CD4-positive, alpha-beta T cell treated with Interleukin-21 for 1 hour (primary cell): ENCODE data around the gene HOXD9.

Experiments used
- DNase-seq: peaks from one replicate; pipeline ENCODE4 v3.0.0-alpha.2; 2020

HOXD9 gene

DNA sequence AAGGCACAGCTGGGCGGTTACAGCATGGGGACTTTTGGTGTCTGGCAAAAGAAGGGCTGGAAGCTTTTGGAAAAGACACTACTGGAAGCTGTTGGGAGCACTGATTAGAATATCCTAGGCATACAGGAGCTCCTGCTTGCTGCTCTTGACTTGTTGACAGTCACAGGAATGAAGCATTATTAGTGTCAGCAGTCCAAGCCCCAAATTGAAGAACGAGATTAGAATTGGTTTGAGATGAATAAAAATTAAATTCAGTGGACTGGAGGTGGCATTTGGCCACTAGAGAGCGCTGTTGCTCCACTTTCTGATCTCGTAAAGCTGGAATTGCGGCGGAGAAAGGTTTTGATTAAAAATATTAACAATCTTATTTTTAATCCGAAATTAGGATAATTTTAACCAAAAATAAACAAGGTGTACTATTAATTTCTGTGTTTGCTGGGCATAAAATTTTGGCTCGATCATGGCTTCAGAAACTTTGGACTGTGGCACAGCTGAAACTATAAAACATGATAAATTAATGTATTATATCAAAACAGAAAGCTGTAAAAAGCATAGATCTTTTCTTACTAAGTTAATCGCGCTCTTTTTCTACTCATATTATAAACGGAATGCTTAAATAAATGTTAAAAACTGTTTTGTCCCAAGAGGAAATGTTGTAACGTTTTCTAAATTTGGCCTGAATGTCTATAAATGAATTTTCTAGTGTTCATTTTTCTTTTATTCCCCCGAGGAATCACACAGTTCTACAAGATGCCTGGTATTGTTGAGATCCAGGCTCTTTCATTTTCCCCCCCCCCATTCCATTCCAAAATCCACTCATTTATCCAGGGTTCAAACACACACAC is 4.6 kb downstream of the HOXD9 start:
- DNase-seq, result peak; percentile 65

DNA sequence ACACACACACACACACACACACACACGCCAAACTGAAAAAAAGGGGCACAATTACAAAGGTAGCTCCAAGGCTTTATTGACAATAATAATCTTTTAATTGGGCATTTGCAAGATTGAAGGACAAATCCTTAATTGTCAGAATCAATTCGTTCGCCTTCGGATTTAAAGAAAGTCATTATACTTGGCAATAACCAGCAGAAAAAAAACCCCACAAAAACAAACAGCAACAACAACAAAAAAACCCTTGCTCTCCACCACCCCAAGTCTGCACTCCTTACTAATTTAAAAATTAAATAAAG is 5.2 kb downstream of the HOXD9 start:
- DNase-seq, result no peak

- DNase-seq, result no peak
These were observed 5.9 kb downstream of the HOXD9 start for GRCh38 chr2:176128172-176128981.

DNA sequence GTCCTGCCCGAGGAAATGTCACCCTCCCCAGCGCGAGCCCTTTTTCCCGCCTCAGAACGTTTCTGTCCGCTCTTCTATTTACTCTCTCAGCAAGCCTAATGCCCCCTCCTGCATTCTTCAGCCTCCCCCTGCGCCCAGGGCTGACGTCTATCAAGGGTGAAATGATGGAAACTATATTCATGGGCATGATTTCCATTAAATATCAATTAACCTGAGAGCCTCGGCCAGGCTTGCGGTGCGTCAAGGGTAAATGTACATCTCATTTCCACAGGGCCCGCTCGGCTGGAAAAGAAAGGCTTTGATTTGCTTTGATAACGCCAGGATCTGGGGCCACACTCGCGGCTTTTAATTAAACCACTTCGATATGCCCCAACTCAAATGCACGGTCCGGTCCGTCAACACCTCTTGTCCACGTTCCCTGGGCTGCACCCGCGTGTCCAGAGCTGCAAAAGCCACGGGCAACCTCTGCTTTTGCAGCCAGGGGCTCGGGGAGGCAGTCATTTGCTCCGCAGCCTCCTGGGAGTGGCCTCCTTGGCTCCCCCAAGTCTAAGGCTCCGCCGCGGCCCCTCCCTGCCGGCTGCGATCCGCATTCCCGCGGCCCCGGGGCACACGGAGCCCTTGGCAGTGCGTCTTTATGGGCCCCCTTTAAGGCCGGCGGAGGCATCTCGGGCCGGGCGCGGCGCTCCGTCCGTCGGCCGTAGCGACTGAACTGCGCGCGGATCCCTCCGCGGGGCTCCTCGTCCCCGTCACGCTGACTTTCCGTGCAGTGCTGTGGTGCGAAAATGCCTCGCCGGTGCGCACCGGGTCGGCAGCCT is 6.7 kb downstream of the HOXD9 start, which contains the start of gene HOXD8:
HOXD8 (plus strand) TSS at position 724 of the 815 bp plus-strand sequence. CDS start 662 bp downstream, outside the sequence.
- DNase-seq, result no peak

DNA sequence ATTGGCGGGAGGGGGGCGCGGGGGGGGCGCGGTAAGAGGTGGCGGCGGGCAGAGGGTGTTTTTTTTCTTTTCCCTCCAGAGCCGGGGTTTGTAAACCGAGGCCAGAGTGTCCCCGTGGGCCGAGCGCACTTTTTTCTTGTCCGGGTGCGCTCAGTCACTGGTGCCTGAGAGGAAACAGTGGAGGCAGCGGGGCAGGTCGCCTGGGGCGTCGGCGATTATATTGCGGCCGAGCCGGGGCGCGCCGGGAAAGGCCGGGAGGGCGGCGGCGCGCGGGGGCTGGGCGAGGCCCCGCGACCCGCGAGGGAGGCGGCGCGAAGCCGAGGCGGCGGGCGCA is 7.3 kb downstream of the HOXD9 start:
- no peak for DNase-seq

GRCh38 chr2:176130147-176130956 is 7.8 kb downstream of the HOXD9 start:
- DNase-seq, result no peak

GRCh38 chr2:176130957-176131847 is 8.7 kb downstream of the HOXD9 start:
- no peak for DNase-seq

- no peak for DNase-seq
These were observed 9.3 kb downstream of the HOXD9 start for GRCh38 chr2:176131848-176132158.

GRCh38 chr2:176132205-176133171 is 10.0 kb downstream of the HOXD9 start:
- DNase-seq, result no peak

- DNase-seq, result no peak
These were observed 10.9 kb downstream of the HOXD9 start for GRCh38 chr2:176133389-176133788.

- no peak for DNase-seq
These were observed 11.5 kb downstream of the HOXD9 start for GRCh38 chr2:176134035-176134434.

DNA sequence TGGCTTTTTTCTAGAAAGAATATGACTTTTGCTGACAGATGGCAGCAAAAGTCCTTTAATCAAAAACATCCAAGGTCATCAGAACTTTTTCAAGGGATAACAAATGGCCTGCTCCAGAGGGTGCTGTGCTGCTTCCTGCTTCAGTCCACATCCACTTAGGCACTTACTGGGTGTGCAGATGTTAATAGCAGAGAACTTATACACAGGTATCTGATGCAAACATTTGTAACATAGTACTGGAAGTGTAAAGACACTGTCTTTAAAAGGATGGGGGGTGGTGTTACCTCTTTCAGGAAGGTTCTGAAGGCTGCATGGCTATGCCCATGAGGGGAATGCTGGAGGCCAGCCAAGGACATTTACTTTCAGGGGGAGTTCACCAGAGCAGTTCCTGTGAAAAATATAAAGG is 12.5 kb downstream of the HOXD9 start:
- DNase-seq, result no peak

DNA sequence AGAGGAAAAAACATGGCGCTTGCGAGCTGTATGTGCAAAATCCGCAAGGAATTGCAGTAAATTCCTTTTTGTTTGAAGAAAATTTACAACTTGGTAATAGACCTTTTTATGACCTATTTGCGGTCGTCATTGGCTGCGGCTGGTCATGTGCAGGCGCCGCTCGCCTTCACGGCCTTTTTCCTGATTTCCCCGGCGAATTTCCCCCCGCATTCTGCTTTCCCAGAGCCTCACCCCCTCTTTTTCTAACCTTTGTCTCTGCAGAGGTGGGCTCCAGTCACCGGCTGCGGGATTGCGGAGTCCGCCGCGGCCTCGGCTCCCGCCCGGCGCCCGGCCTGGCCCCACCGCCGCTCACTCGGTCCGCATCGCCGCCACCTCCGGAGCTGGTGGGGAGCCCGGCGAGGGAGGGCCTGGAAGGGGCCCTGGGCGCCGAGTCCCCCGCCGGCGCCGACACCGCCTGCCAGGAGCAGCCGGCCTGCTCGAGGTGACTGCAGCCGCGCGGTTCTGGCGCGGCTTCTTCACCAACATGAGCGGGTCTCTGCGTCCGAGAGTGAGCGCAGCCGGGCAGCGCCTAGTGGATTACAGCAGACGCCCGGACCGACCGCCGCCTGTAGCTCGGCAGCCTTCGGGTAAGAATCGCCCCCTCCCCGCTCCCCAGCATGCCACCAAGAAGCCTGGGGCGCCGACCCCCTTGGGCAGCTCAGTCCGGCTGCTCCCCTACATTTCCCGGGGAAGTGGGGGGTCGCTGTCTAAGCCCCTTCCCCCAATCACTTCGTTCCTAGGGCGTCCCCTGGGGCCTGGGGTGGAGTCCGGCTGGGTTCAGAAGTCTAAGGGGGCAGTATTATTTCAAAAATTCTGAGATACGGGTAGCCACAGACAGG is 14.1 kb downstream of the HOXD9 start:
- DNase-seq, result no peak

- DNase-seq, result no peak
These were observed 14.7 kb downstream of the HOXD9 start for GRCh38 chr2:176137252-176137580.

DNA sequence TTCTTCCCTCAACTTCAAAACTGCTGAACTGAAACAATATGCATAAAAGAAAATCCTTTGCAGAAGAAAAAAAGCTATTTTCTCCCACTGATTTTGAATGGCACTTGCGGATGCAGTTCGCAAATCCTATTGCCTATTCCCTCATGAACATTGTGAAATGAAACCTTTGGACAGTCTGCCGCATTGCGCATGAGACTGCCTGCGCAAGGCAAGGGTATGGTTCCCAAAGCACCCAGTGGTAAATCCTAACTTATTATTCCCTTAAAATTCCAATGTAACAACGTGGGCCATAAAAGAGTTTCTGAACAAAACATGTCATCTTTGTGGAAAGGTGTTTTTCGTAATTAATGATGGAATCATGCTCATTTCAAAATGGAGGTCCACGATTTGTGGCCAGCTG is 15.4 kb downstream of the HOXD9 start:
- DNase-seq, result no peak

DNA sequence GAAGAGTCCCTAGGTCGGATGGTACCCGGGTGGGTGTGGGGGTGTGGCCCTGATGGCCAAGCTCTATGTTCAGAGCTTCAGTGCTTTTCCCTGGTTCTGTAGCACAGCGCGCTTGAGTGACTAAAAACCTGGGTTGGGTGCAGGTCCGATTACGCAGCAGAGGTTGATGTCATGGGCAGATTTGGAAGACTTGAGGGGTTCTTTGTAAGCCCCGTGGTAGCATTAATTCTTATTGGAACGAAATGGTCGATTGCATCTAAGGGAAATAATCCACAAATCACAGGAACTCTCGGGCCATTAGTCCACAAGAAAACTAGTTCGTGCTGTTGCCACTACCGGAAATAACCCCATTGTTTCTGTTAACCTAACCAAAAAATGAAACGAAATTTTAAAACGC is 16.0 kb downstream of the HOXD9 start:
- DNase-seq, result no peak

DNA sequence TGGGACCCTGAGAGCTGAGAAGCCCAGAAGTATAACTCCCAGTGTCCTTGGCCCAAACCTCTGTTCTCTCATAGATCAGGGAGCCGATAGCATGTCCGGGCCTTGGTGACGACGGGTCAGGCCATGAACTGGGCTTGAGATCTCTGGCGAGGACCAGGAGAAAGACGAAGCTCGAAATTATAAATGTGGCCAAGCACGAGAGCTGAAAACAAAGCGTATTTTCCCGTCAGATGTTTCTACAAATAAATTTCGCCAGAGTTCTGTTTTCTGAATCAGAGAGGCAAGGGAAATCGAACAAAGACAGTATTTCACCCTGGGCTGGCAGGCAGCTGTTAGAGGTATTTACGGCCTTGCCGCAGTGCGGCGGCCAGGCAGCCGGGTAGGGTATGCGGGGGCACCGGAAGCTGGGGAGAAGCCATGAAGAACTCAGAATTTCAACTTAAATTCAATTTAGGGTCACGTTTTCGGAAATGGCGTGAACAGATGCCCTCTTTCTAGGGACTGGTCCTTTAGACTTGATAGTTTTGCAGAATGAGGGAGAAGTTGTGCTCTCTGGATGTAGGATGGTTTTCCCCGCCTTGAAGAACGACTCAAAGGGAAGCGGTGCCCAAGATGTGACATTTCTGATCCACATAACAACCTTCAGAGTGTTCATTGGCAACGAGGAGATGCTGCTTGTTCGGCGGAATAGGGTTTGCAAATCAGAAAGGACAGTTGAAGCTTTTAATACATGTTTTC is 16.6 kb downstream of the HOXD9 start:
- no peak for DNase-seq

DNA sequence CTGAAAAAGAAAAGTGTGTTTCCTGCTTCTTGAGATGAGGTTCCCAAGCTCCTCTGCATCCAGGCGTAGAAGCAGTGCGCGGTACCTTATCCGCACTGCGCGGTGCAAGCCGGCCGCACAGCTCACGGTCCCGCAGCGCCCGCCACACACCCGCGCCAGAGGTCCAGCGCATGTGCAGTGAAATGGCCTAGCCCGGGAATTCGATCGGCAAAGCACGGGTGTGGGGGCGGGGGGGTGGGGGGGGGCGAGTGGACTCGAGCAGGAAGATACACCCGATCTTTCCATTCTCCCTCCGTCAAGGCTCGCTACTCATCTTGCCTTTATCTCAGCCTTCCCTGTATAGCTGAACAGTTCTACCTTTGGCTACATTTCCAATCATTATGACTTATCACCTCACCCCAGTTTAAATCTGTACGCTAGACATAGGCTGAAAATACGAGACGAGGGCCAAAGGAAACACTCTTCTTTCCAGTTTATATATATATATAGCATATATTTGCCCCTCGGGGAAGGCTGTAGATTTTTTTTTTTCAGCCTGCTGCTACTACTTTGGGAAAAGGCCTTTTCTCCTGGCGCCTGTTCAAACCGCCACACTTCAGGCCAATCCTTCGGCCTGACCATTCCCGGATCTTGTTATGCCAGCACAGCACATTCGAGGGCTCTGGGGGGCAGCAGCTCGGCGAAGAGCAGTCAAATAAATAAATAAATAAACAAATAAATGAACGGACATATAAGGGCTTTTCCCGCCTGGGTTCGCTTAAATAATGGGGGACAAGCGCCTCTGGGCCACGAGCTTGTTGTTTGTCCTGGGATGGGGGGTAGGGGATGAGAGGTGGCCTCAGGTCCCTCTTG is 17.4 kb downstream of the HOXD9 start:
- DNase-seq, result no peak
